GM18907 (cell line): ENCODE data around the gene SOX5.
A peak's percentile ranks its signal among the peaks of the same experiment; 100 is the strongest.
"Not testable (repeated sequence)": the region's sequence is repeated elsewhere in the genome, so short reads cannot be mapped to it uniquely, and the experiment has no call there.

Source experiments
- ATAC-seq: cut with Tn5 transposase; IDR thresholded peaks from one replicate; pipeline ENCODE4 v1.9.1; 2021; ENCODE audit warnings: mild to moderate bottlenecking, moderate library complexity; ENCODE audit not compliant: unreplicated experiment

The SOX5 gene

DNA sequence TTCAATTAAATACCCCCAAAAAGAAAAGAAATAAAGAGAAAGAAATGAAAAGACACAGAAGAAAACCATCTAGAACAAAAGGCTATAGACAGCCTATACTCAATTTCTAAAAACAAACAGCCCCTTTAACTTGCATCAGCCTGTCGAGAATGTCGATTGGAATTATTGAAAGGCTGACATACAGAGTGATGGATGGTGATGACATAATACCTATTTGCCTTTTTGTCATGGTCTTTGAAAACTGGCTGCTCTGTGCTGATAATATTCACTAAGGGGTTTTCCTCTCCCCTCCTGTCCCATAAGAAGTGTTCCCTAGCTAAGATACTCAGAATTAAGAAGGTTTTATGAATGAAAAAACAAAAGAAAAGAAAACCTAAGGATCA lies 393.7 kb downstream of the SOX5 start:
- ATAC-seq = no peak

- no peak for ATAC-seq
Observed at GRCh38 chr12:23555180-23555824, 394.2 kb downstream of the SOX5 start.

- no peak for ATAC-seq
Observed at GRCh38 chr12:23552417-23552816, 397.1 kb downstream of the SOX5 start.

DNA sequence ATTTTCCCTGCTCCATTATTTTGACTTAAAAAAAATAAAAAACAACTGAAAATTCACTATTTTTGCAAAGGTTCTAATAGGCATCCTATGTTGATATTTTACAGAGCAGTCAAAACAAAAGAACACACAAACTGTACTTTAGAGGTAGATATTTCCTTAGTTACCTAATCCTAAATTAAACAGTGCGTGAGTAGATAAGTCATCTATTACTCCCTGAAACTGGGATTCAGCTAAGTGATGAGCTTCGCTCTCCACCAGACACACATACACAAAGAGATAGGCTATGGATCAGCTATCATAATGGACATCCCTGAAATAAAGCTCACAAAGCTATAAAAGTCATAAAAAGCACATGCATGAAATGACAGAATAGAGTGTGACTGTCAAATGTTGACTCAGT lies 398.7 kb downstream of the SOX5 start:
- ATAC-seq = no peak

DNA sequence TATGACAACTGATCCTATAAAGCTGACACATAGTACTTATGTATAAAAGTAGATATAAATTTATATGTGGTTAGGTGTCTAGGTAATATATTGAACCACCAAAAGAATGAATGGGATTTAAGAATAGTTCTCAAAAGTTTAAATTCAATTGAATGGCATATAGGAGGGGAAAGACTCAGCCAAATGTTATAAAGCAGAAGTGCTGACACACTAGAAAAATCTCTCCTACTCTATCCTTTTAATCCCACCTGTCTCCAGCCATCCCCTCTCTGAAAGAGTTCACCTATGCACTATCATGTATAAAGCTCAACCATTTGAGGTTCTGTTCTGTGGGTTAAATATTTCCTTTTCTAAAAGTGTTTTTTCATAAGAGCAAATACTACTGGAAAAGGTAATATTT lies 400.7 kb downstream of the SOX5 start:
- no peak for ATAC-seq

GRCh38 chr12:23546756-23547155 lies 402.7 kb downstream of the SOX5 start:
- ATAC-seq = no peak

DNA sequence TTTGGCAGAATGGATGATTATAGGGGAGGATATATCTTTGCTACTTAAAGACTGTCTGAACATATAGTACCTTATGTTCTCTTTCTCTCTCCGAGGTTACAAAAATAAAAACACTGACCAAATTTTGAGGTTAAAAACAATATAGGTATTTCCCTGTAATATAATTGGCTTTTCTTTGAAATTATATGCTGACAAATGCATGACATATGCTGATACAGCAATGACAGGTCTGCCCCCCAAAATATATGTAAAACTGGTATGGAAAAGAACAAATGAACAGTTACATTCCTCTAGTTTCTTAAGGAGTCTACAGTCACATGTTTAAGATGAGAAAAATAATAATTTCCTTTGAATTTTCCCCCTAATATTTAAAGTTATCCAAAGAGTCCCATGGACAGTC lies 405.7 kb downstream of the SOX5 start:
- no peak for ATAC-seq

GRCh38 chr12:23542187-23542586 lies 407.3 kb downstream of the SOX5 start:
- no peak for ATAC-seq

DNA sequence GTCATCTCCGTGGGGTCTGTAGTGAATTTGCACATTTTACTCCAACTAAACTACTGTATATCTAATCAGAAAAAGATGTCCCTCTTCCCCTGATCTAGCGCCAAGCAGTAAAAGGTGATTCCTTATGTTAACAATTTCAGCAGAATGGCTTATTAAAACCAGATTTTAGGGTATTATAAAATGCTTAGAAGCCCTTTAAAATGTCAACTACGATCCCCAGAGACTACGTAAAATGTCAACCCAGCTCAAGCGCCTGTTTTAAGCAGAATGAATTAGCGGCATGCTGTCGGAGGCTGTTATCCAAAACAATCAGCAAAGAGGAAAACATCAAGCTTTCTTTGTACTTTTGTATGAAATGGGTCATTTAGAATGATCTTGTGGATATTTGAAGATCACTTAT lies 408.9 kb downstream of the SOX5 start:
- no peak for ATAC-seq

DNA sequence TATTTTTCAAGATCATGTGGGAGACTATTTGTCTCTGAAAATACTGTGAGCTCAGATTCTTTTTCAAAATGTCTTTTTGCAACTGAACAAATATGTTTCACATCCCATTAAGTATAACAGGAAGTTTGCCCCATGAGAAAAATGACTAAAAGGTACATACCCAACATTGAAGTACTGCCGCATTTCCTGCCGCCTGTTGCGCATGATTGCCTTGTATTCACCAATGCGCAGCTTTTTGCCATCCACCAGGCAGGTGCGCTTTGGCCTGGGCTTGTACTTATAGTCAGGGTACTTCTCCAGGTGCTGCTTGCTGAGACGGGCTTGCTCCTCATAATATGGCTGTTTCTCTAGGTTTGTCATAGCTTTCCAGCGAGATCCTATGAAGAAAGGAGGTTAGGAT lies 413.2 kb downstream of the SOX5 start:
- ATAC-seq = peak; percentile 94

DNA sequence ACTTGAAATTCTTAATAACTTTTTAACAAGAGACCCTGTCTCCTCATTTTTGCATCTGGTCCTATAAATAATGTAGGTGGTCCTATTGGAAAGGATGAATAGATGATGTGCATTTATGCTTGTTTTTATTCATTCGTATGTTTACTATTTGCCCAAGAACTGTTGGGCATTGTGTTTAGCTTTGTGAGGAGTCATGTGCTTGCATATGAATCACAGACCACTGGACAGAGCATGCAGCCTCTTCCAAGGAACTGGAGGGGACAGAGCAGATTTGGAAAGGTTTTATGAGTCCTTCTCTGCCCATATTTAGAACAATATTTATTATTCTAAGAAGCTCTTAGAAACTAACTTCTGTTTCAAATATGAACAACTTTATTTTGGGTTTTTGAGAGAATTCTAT lies 414.0 kb downstream of the SOX5 start:
- ATAC-seq = no peak

- no peak for ATAC-seq
Observed at GRCh38 chr12:23534196-23534595, 415.3 kb downstream of the SOX5 start.

- no peak for ATAC-seq
Observed at GRCh38 chr12:23533699-23534098, 415.8 kb downstream of the SOX5 start.

DNA sequence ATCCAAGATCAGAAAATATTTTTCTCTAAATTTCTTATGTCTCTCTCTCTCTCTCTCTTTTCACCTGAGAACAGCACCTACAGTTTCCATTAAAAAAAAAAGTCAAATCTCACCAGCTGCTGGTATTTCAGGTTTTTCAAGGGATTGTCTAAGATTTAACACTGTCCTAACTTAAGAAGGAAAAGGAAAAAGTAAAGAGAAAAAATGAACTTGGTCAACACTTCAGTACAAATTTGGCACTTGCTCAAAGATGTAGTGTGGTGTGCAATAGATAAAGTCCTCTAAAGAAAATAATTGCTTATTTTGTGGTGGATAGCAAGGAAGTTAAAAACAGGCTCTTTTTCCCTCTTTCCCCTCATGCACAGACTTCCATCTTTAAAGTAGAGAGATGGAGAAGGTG lies 416.2 kb downstream of the SOX5 start:
- no peak for ATAC-seq

DNA sequence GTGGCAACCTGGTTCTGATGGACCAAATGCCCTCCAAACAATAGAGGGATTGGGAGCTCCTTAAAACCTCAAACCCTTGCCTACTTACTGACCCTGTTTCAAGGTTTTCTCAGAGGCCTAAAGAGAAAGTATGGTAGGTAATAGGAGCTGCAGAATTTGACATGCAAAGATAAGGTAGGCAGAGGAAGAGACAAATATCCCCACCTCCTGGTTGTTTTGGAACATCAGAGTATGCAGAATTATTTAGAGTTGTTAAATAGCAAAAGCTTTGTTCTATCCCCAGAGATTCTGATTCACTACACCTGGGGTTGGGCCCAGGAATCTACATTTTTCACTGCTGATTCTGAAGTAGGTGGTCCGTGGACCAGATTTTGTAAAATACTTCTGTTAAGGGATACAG lies 421.2 kb downstream of the SOX5 start:
- ATAC-seq = no peak

DNA sequence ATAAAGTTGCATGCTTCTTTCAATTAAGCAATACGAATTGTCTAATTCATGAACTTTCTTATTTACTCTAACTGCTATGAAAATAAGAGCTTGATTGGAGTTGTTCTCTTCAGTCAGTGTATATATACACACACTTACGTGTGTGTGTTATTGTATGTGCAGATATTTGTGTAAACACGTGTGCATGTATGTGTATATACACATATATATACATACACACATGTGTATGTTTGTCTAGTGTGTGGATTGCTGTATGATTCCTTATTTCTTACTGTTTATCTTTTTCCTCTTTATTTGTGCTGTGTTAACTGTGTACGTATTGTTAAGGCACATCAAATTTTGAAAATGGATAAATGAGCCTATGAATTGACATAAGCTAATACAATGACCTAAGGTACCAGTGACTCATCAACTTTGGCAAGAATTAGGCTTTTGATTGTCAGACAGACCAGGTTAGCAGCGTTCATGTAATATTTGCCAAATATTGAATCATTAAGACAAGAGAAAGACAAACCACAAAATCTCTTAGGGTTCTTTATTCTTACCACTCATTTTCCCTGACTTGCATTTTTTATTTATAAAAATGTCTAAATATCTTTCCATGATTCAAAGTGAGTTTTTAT lies 423.9 kb downstream of the SOX5 start:
- ATAC-seq = no peak

DNA sequence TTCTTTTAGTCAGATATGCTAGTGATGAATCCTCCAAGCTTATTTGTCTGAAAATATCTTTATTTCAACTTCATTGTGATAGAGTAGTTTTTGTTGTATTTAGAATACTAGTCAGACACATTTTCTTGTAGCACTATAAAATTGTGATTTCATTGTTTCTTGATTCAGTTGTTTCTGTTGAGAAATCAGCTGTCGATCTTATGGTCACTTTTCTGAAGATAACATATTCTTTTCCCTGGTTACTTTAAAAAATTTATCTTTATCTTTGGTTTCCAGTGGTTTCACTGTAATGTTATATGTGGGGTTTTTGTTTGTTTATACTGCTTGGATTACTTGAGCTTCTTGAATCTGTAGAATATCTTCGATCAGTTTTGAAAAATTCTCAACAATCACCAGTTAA lies 426.1 kb downstream of the SOX5 start:
- no peak for ATAC-seq

DNA sequence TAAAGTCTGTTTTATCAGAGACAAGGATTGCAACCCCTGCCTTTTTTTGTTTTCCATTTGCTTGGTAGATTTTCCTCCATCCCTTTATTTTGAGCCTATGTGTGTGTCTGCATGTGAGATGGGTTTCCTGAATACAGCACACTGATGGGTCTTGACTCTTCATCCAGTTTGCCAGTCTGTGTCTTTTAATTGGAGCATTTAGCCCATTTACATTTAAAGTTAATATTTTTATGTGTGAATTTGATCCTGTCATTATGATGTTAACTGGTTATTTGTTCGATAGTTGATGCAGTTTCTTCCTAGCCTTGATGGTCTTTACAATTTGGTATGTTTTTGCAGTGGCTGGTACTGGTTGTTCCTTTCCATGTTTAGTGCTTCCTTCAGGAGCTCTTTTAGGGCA lies 430.0 kb downstream of the SOX5 start:
- ATAC-seq = not testable (repeated sequence)

DNA sequence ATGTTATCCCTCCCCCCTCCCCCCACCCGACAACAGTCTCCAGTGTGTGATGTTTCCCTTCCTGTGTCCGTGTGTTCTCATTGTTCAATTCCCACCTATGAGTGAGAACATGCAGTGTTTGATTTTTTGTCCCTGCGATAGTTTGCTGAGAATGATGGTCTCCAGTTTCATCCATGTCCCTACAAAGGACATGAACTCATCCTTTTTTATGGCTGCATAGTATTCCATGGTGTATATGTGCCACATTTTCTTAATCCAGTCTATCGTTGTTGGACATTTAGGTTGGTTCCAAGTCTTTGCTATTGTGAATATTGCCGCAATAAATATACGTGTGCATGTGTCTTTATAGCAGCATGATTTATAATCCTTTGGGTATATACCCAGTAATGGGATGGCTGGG lies 433.7 kb downstream of the SOX5 start:
- ATAC-seq = not testable (repeated sequence)

- no peak for ATAC-seq
Observed at GRCh38 chr12:23510484-23510883, 439.0 kb downstream of the SOX5 start.

DNA sequence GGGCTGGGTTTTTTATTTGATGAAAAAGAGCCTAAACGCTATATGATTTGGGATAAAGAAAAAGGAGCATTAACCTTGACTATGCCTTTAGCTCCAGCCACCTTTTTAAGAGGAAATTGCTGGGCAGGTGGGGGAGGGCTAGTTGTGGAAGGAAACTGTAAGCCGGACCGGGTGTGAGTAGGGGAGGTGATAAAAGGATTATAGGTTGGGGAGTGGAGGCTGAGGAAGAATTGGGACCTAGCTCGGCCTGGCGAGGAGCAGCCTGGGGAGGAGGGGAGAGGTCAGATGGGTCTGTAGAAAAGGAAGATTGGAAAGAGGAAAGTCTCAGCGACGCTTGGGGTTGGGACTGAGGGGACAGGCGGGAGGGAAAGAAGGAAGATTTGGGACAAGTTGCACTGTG lies 439.6 kb downstream of the SOX5 start:
- not testable (repeated sequence) for ATAC-seq

DNA sequence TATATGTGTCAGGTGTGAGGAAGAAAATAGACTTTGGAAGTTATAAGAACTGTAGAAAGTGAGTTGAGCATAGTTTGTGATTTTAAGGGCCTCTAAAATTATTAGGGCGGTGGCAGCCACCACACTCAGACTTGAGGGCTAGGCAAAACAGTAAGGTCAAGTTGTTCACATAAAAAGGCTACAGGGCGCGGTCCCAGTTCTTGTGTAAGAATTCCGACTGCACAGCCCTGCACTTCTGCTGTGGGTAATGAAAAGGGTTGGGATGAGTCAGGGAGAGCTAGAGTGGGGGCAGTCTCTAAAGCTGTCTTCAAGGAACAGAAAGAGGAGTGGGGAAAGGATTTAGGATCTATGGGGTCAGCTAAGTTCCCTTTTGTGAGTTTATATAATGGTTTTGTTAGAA lies 441.7 kb downstream of the SOX5 start:
- ATAC-seq = not testable (repeated sequence)

DNA sequence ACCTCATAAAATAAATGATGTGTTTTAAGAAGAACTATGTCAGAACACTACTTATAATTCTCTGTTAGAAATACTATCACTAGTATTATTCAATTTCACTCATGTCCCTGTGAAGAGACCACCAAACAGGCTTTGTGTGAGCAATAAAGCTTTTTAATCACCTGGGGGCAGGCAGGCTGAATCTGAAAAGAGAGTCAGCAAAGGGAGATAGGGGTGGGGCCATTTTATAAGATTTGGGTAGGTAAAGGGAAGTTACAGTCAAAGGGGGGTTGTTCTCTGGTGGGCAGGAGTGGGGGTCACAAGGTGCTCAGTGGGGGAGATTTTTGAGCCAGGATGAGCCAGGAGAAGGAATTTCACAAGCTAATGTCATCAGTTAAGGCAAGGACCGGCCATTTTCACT lies 443.7 kb downstream of the SOX5 start:
- ATAC-seq = not testable (repeated sequence)
